Fibroblast of skin of right biceps (primary cell): ENCODE measurements around the gene USP10.
A peak's percentile ranks its signal among the peaks of the same experiment; 100 is the strongest.
"Not testable (repeated sequence)": the region's sequence is repeated elsewhere in the genome, so short reads cannot be mapped to it uniquely, and the experiment has no call there.

Experiments
- DNase-seq: peaks from one replicate; pipeline ENCODE4 v3.0.0-alpha.2; 2013

Gene USP10

DNA sequence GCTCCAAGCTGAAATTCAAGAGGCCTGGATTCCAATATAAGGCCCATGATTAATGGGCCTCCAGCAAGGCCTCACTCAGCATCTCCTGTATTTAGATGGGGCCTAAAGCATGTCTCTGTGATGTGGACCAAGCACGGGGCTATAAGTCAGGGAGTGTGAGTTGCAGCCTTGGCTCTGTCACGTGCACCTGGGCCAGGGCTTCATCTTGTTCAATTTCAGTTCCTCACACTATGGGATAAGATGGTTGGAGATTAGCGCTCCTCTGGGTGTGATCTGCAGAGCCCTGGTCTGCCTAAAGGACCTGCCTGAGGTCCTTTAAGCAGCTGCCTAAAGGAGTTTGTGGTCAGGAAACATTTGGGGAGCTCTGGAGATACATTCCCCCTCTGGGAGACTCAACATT is 26.2 kb upstream of the USP10 start:
- DNase-seq = no peak

DNA sequence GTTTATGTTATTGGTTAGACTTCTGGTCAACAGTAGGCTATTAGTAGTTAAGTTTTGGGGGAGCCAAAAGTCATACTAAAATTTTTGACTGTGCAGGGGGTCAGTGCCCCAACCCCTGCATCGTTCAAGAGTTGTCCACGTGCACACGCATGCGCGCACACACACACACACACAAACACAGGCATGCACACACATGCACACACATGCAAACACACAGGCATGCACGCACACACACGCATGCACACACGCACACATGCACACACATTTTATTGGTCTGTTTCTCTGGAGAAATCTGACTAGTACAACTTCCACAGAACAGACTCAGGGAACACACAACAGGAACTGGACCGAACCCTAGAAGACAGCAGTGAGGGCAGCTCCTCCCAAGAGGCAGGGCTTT is 24.4 kb upstream of the USP10 start:
- DNase-seq = no peak

DNA sequence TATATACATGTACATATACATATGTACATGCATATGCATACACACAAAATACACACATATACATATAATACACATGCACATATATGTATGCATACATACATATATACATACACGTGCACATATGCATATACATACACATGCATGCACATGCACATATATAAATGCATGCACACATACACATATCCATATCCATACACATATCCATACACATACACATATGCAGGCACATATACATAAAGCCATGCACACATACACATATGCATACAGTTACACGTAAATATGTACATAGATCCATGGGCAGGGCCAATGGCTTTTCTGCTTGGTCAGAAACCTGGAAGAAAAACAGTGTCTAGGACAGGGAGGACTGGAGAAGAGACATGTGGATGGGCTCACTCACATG is 23.9 kb upstream of the USP10 start:
- DNase-seq = no peak

DNA sequence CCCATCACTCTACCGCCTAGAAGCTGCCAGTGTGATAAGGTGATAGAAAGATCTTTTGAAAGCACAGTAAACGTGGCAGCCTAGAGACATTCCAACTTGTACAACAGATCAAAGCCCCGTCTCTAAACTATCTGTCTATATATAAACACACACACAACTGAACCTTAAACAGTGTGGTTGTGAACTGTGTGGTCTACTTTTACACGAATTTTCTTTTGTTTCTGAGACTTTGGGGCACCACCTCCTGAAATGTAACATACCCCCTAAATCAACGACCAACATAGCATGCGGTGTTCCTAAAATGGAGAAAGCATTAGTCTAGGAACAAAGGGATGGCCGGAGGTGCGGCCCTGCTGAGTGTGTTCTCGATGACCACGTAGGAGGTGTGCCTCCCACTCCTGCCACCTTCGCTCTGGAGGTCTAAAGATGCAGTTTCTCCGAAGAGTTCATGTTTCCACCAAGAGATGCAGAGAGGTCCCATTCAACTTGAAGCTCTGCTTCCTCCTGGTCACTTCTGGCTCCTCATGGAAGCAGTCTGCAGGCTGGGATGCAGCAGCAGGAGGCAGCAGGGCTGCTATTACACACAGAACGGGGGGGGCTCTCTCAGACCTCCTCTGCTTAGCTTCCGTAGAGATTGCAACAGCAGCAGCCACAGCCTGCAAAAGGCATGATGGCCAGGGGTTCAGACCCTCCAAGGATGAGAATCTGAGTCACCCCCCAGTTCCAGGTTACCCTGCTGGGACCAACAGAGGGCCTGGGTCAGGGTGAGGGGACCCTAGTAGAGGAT is 22.6 kb upstream of the USP10 start:
- no peak for DNase-seq

DNA sequence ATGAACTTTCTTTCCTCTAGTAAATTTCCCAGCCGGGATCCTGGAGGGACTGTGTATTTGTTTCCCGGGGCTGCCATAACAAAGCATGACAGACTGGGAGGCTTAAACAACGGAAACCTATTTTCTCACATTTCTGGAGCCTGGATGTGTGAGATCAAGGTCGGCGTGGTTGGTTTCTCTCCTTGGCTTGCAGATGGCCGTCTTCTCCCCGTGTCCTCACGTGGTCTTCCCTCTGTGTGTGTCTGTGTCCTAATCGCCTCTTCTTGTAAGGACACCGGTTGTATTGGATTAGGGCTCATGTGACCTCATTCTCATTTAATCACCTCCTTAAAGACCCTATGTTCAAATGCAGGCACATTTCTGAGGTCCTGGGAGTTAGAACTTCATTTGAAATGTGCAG is 22.0 kb upstream of the USP10 start:
- DNase-seq = no peak

DNA sequence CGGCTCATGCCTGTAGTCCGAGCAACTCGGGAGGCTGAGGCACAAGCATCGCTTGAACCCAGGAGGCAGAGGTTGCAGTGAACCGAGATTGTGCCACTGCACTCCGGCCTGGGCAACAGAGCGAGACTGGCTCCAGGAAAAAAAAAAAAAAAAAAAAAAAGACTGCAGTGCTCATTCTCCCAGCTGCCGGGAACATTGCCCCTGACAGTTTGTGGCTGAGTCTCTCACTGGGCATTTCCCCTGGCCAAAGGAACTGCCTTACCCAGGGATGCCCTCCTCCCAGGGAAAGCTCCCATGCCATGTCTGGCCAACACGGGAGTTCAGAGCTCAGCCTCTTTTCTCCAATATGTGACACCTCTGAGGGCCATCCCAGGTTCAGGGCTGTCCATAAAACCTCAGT is 21.3 kb upstream of the USP10 start:
- DNase-seq = no peak

DNA sequence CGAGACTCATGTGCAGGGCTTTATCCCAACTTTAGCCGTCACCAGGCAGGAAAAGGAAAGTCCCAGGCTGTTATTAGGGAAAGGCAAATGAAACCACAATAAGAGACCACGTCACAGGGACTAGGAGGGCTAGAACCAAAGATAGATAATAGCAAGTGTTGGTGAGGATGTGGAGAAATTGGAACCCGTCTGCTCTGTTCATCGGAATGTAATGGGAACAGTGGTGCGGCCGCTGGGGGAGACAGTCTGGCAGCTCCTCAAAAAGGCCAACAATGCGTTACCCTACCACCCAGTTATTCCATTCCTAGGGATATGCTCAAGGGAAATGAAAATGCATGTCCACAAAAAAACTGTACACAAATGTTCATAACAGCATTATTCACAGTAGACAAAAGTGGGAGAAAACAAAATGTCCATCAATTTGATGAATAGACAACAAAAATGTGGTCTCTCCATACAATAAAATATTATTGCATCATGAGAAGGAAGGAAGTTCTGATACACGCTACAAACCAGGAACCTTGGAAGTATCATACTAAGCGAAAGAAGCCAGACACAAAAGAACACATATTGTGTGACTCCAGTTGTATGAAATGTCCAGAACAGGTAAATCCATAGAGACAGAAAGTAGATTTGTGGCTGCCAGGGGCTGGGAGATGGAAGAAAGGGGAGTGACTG is 19.5 kb upstream of the USP10 start:
- no peak for DNase-seq

DNA sequence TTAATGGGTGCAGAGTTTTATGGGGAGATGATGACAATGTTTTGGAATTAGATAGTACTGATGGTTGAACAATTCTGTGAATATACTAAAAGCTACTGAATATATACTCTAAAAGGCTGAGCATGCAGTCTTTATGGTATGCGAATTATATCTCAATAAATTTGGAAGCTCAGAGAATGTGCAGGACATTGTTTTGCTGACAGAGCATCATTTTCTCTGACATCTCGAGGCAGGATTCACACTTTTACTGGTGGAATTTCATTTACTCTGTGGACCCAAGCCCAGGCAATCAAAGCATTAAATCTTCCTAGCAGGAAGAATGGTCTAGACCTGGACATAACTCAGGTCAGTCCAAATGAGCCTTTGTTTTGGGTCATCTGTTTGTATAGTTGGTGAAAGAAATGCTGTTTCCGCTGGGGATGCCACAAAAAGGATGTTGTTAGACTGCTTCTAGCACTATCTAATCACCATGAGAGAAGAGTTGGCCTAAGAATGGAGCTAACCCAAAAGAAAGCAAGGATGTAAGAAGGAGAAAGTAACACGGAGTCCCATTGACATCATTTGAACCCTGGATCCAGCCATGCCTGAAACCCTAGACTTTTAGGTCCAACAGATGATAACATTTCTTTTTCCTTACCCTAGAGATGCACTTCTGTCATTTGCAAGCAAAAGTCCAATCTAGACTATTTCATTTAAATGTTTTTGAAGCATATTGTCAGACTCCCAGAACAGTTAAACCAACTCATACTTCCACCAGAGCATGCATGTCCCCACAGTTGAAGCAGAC is 18.8 kb upstream of the USP10 start:
- DNase-seq = no peak

DNA sequence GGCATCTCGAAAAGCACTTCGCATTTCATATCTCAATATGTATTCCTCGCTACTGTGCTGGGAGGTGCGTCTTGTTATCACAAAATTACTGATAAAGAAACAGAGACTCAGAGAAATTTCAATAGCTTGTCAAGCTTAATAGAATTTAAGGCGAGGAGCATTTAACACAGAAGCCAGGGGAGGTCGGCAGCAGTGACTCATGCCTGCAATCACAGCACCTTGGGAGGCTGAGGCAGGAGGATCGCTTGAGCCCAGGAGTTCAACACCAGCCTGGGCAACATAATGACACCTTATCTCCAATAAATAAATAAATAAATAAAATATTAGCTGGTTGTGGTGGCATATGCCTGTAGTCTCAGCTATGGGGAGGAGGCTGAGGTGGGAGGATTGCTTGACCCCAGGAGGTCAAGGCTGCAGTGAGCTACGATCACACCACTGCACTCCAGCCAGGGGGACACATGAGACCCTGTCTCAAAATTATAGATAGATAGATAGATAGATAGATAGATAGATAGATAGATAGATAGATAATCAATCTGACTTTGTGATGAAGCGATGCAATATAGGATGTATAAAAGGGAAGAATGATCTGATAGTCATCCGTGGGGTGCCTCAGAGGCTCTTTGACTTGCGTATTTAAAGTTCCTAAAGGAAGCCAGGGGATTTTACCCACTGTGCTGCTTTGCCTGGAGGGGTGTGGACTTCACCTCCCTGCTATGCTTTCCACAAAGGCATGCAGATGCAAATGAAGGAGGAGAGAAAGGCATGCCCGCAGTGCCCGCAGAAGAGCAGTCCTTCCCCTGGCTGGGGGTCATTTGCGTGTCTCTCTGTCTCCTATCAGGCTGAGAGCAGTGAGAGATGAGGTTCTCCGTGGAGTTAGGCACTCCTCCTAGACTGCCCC is 15.9 kb upstream of the USP10 start:
- DNase-seq = no peak

DNA sequence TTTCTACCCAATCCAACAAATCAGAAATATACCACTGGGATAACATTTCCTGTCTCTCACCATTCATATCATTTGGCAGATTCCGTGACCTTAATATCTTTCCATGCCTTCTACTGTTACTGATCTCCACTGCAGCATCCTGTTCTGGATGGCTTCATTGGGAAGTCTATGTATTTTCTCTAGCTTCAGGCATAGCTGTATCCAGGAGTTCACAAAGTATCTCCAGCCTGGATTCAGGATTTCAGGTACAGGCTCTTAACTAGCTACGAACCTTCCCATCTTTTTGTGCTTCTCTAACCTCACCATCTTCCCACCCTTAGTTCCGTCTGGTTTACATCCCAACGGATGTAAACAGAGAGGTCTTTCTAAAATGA is 15.2 kb upstream of the USP10 start:
- no peak for DNase-seq

DNA sequence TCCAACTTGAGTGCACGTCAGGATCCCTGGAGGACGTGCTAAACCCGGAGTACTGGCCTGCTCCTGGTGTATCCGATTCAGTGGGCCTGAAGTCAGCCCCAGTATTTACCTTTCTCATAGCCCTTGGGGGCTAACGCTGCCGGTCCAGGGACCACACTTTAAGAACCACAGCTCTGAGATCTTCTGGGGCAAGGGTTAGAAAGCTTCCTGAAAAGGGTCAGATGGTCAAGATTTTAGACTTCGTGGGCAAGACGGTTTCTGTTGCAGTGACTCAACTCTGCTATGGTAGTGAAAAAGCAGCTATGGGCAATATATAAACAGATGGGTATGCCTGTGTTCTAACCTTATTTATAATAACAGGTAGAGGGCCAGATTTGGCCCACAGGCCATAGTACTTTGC is 14.6 kb upstream of the USP10 start:
- no peak for DNase-seq

DNA sequence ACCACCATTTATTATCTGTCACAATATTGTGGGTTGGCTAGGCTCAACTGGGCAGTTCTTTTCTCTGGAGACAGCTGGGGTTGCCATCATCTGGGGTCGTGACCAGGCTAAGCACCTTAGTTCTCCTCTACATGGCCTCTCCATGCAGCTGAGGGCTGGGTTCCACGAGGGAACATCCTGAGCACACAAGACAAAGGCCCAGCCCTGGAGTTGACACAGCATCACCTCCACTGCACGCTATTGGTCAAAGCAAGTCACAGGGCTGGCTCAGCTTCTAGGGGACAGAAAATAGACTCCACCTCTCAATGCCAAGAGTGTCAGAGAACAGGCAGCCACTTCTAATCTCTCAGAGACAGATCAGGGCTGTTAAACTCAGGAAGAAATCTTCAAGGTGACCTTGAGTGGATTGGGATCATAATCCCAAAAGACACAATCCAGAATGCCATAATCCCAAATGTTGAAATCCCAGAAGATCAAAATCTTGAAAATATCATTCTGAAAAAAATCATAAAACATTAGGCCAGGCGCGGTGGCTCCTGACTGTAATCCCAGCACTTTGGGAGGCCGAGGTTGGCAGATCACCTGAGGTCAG is 13.0 kb upstream of the USP10 start:
- DNase-seq = no peak

DNA sequence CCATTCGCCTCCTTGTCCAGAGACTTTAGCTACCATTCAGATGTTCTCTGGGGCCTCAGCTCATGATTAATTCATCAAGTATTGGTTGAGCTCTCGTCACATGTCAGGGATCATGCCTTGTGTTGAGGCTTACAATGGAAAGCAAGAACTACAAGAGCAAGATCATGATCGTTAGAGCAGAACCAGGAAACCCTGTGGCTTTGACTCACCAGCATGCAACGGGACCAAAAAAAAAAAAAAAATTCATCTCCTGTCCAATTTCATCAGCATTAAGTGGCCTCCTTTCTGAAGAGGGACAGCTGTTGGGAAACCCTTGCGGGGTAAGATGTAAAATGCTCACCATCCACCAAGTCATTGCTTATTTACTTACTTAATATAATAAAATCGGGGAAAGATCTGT is 12.1 kb upstream of the USP10 start:
- peak; percentile 95 for DNase-seq

DNA sequence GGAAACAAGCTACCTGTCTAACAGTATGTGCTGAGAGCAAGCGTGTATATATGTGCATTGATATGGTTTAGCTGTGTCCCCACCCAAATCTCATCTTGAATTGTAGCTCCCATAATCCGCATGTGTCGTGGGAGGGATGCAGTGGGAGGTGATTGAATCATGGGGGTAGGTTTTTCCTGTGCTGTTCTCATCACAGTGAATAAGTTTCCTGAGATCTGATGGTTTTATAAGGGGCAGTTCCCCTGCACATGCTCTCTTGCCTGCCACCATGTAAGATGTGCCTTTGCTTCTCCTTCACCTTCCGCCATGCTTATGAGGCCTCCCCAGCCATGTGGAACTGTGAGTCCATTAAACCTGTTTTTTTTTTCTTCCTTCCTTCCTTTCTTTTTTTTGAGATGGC is 11.6 kb upstream of the USP10 start:
- peak; percentile 15 for DNase-seq

DNA sequence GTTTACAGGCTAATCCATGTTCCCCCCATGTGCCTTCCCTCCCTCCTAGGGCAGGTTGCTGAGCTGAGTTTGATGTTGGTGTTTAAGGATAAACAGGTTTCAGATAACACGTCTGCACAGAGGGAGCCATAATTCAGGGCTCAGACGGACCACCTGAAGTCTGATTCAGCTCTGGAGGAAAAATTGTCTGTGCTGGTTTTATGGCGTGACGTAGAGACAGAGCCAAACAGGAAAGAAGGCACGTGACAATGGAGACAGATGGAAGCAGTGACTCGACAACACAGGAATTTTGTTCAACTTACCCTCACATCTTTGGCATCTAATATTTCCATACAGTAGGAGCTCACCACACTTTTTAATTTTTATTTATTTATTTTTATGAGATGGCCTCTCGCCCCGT is 10.7 kb upstream of the USP10 start:
- DNase-seq = peak; percentile 97

DNA sequence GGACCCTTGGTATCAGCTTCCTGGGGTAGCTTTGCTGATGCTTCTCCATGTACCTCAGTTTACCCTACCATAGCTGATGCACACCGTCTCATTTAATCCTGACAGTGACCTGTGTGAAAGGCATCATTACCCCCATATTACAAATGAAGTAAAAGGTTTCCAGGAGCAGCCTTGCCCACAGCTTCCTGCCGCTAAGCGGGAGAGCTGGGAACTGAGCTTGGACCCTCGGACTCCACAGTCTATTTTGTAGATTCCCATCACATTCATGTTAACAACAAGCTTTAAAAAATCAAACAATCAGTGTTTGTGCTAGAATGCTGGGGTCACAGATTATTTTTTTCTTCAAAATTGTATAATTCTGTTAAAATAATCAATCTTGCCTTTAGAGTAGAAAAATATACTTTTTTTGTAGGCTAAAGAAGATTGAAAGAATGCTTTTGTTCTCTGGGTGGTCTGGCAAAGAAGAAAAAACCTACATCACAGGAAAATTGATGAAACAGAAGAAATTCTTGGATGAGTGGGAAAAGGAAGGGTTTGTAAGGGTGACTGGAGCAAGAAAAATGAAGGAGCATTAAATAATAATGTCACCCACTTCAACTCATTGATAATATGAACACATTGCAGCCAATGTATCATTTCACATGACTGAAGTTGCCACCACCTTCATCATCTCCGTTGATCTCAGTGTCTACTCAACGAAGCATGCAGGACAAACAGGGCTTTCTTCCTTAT is 9.5 kb upstream of the USP10 start:
- peak; percentile 45 for DNase-seq

DNA sequence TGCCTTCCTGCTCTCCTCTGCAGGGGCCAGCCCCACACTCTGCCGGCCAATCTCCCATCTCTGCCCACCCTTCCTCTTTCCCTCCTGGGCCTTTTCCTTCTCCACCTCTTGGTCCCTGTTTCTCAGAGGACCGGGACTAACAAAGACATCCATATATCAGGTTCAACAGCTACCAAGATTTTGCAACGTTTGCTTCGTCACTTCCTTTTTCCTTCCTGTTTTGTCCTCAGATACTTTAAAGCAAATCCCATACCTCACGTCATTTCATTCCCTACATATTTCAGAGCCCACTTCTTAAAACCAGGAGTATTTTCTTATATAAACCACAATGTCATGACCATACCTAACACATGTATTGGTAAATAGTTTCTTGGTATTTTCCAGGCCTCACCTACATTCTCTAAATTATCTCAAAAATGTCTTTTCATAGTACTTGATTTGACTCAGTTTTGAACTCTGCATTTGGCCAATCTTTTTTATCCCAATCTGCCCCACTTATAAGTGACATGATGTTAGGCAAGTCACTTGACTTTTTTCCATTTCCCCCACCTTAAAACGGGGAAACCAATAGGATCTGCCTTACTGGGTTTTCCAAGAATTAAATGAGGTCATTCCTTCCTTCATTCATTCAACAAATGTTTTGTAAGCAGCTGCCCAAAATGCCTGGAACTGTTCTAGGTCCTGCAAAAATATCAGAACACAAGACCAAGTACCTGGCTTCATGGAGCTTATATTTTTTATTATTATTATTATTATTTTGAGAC is 7.2 kb upstream of the USP10 start:
- DNase-seq = peak; percentile 37

DNA sequence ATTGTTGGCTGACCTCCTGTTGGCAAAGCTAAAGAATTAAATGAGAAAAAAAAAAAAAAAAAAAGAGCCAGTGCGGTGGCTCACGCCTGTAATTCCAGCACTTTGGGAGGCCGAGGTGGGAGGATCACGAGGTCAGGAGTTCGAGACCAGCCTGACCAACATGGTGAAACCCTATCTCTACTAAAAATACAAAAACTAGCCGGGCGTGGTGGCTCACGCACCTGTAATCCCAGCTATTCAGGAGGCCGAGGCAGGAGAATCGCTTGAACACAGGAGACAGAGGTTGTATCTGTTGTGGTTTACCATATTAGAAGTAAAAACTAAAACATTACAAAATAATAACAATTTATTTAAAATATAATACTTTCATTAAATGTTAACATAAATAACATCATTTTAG is 5.9 kb upstream of the USP10 start:
- not testable (repeated sequence) for DNase-seq

DNA sequence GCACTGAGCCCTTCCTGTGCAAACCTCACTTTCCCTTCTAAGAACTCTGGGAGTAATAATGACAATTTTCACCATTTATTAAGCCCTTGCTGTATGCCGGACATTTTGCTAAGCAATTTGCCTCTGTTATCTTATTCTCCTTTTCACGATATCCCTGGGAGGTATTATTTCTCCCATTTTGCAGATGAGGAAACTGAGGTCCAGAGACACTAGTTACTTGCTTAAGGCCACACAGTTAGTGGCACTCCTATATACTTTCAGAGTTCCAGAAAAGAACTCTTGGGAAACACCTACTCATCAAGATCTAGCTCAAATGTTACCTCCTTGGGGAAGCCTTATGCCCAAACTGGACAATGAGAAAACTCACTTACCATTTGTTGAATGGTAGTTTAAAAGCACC is 4.8 kb upstream of the USP10 start:
- DNase-seq = no peak

DNA sequence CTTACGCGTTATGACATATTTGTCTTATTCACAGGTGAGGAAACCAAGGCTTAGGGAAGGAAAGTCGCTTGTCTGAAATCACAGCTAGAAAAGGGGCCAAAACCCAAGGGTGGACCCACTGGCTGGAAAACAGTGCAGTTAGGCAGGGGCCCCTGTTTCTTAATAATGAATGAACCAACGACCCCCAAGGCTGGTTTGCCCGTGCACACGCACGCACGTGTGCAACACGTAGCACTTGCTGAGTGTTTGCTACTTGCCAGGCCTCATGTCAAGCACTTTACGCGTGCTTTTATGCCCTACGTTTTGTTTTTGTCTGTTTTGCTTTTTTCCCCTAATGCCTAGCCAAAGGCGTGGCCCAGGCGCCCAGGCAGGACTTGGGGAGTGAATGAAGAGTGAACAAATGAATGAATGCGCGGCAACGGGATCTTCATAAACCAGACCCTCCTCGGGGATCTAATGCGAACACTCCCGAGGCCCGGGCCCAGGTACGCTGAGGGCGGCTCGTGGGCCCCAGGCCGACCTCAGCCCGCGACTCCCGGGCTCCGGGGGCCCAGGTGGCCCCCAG is 571 bp upstream of the USP10 start:
- no peak for DNase-seq
